Mesendoderm (in vitro differentiated cells): ENCODE results near the gene TMEM139. TPM values are rescaled to one million over a fixed set of nuclear protein-coding genes. Genes with fewer than 3 reads are reported as not detected.

Source experiments
- DNase-seq: peaks from one replicate; pipeline ENCODE4 v3.0.0; 2013
- H2AK5ac ChIP-seq: 2 replicates; pipeline ENCODE4 v1.6.1; 2013; ENCODE audit warnings: low read length, inconsistent platforms
- H2BK120ac ChIP-seq: 2 replicates; pipeline ENCODE4 v1.6.1; 2013; ENCODE audit warnings: low read depth, mild to moderate bottlenecking, low read length, moderate library complexity, mixed read lengths
- H2BK15ac ChIP-seq: replicated peaks from 2 replicates; pipeline ENCODE4 v1.6.1; 2013; ENCODE audit warnings: low read depth, mild to moderate bottlenecking, moderate library complexity
- H2BK5ac ChIP-seq: 2 replicates; pipeline ENCODE4 v1.6.1; 2013; ENCODE audit warnings: low read length, inconsistent platforms
- H3K18ac ChIP-seq: 2 replicates; pipeline ENCODE4 v1.6.1; 2013; ENCODE audit warnings: mild to moderate bottlenecking, low read length, mixed read lengths
- H3K23ac ChIP-seq: one replicate; pipeline ENCODE4 v1.6.1; 2013; ENCODE audit warnings: low read length
- H3K27ac ChIP-seq: 2 replicates; pipeline ENCODE4 v1.5.1; 2013; ENCODE audit warnings: low read depth, mild to moderate bottlenecking, inconsistent platforms, low read length, moderate library complexity
- H3K27me3 ChIP-seq: 2 replicates; pipeline ENCODE4 v1.6.1; 2013; ENCODE audit warnings: low read length, control low read depth, mild to moderate bottlenecking, inconsistent platforms; ENCODE audit not compliant: insufficient read depth, poor library complexity
- H3K36me3 ChIP-seq: 2 replicates; pipeline ENCODE4 v1.6.1; 2013; ENCODE audit warnings: low read length, inconsistent platforms; ENCODE audit not compliant: control insufficient read depth, insufficient read depth
- H3K4ac ChIP-seq: one replicate; pipeline ENCODE4 v1.6.1; 2013; ENCODE audit warnings: low read depth, mild to moderate bottlenecking, low read length, moderate library complexity
- H3K4me1 ChIP-seq: 2 replicates; pipeline ENCODE4 v1.6.1; 2013; ENCODE audit warnings: low read depth, low read length, inconsistent platforms; ENCODE audit not compliant: control insufficient read depth
- H3K4me2 ChIP-seq: 2 replicates; pipeline ENCODE4 v1.6.1; 2013; ENCODE audit warnings: low read length
- H3K4me3 ChIP-seq: 2 replicates; pipeline ENCODE4 v1.5.1; 2013; ENCODE audit warnings: mild to moderate bottlenecking, low read length
- H3K56ac ChIP-seq: one replicate; pipeline ENCODE4 v1.6.1; 2013; ENCODE audit warnings: low read length
- H3K79me1 ChIP-seq: 2 replicates; pipeline ENCODE4 v1.6.1; 2013; ENCODE audit warnings: low read length, inconsistent platforms
- H3K79me2 ChIP-seq: 2 replicates; pipeline ENCODE4 v1.6.1; 2013; ENCODE audit warnings: mild to moderate bottlenecking, low read length; ENCODE audit not compliant: control insufficient read depth, insufficient read depth
- H3K9ac ChIP-seq: 2 replicates; pipeline ENCODE4 v1.6.1; 2013; ENCODE audit warnings: low read length, inconsistent platforms
- H4K5ac ChIP-seq: one replicate; pipeline ENCODE4 v1.6.1; 2013; ENCODE audit warnings: low read length
- H4K8ac ChIP-seq: one replicate; pipeline ENCODE4 v1.6.1; 2013; ENCODE audit warnings: low read depth, mild to moderate bottlenecking, control low read depth, low read length, moderate library complexity
- WGBS: extraction: QIAGEN DNeasy Blood & Tissue Kit; methylation state at CpG from one replicate; pipeline ENCODE4 v1.1.7; 2013; ENCODE audit warnings: low lambda C conversion rate, missing lambda C conversion rate; ENCODE audit not compliant: insufficient coverage; ENCODE audit errors: extremely low coverage; 5-methylcytosine and 5-hydroxymethylcytosine counted together
- small RNA-seq: library from polyadenylated mRNA; stranded (forward); fragments of <200 nt; extraction: miRNeasy Mini kit (QIAGEN cat#:217004); gene quantifications from one replicate; pipeline ENCODE3, GENCODE V24; 2013; ENCODE audit not compliant: insufficient read depth

The TMEM139 gene

DNA sequence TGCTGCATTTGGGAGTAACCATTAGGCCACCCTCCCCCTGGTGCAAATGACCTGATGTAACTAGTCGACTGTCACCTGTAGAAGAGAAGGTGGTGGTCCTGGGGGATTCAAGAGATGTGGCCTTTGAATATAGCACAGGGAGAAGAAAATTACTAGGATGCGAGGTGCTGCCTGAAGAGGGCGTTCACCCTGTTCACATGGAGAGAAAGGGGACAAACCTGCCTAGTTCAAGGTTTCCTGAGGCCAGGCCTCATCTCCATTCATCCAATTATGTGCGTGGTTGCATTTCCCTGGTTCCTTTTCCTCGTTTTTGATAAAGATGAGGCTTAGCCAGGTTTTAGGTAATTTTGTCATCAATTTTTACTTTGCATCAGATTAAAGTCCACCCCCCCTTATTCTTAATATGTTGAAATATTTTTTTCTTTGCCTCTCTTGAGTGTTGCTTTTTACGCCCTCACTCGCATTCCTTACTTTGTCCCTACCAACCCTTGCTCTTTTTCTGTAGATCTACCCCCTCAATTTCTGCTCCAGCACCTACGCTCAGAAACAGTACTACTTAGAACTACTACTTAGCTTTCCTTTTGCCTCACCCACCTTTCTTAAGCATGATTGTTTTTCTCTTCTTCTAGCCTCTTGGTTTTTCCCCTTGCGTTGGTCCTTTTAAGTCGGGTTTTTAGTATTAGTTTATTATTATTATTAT is 44.9 kb downstream of the TMEM139 start:
- H3K4me1 ChIP-seq = no peaks in the 10 kb centered on the region
- no peak overlapping the region for H2AK5ac ChIP-seq
- H2BK15ac ChIP-seq = no peak overlapping the region
- no peaks in the 10 kb centered on the region for H3K36me3 ChIP-seq
- no CpG with 5 or more reads among the region's 10 CpGs for WGBS
- H3K4me2 ChIP-seq = no peak overlapping the region
- no peak overlapping the region for H3K18ac ChIP-seq
- no peak overlapping the region for H3K27ac ChIP-seq
- no peak for DNase-seq
- no peaks in the 10 kb centered on the region for H3K79me1 ChIP-seq
- no peak overlapping the region for H2BK120ac ChIP-seq
- no peaks in the 10 kb centered on the region for H3K79me2 ChIP-seq
- H3K4ac ChIP-seq = no peak overlapping the region
- H4K8ac ChIP-seq = no peak overlapping the region
- no peak overlapping the region for H3K23ac ChIP-seq
- H2BK5ac ChIP-seq = no peak overlapping the region
- no peaks in the 10 kb centered on the region for H3K27me3 ChIP-seq
- no peak overlapping the region for H3K4me3 ChIP-seq
- no peak overlapping the region for H4K5ac ChIP-seq
- H3K9ac ChIP-seq = no peak overlapping the region
- no peak overlapping the region for H3K56ac ChIP-seq

DNA sequence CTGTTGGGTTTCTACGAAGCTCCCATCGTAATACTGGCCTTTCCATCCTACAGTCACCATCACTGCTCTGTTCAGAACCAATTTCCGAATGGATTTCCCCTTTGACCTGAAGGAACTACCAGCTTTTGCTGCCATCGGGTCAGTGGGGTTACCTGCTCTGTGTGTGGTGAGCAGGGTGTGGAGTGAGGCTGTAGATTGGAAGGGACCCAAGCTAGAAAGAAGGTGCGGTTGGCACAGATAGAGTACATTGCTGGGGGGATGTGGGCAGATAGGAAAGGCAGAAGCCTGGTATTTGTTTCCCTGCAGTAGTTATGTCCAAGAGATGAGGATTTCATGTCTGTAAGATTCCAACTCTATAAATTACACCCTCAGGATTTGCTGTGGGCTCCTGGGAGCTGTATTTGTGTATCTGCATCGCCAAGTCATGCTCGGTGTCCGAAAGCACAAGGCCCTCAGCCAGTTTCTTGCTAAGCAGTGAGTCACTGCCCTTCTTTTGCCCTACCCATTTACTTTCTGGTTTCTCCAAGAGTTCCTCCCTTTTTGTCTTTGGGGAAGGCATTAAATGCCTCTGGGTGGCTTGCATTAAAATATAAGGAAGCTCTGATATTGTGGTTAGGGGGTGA is 46.5 kb downstream of the TMEM139 start:
- Histone ChIP-seq H3K23ac (no peak overlapping the region), H3K27ac (no peak overlapping the region), H3K27me3 (no peaks in the 10 kb centered on the region), H3K56ac (no peak overlapping the region), H2BK120ac (no peak overlapping the region), H3K18ac (no peak overlapping the region), H3K4ac (no peak overlapping the region), H3K4me2 (no peak overlapping the region), H3K4me3 (no peak overlapping the region), H2AK5ac (no peak overlapping the region), H3K4me1 (no peaks in the 10 kb centered on the region), H2BK5ac (no peak overlapping the region), H2BK15ac (no peak overlapping the region), H4K5ac (no peak overlapping the region), H3K79me2 (no peaks in the 10 kb centered on the region), H3K79me1 (no peaks in the 10 kb centered on the region), H3K36me3 (no peaks in the 10 kb centered on the region), H3K9ac (no peak overlapping the region), H4K8ac (no peak overlapping the region)
- WGBS = no CpG with 5 or more reads among the region's 8 CpGs
- no peak for DNase-seq

DNA sequence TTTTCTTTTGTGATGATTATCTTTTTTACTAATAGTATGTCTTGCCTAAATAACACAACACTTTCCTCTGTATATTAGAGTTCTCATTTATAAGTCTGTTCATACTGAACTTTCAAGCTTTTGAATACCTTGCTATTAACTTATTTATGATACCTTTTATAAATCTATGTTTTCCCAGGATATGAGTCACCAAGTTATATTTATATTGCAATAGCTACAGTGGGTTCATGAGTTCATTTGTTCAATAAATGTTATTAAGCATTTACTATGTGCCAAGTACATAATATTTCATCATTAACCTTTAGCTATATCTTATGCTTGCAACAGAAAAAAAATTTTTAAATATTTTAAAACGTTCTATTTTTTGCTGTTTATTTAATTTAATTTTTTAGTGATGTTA is 49.5 kb downstream of the TMEM139 start:
- H3K4me1 ChIP-seq = no peaks in the 10 kb centered on the region
- H3K18ac ChIP-seq = no peak overlapping the region
- H3K36me3 ChIP-seq = no peaks in the 10 kb centered on the region
- H3K4ac ChIP-seq = no peak overlapping the region
- H3K23ac ChIP-seq = no peak overlapping the region
- H3K27me3 ChIP-seq = no peaks in the 10 kb centered on the region
- no peak overlapping the region for H2BK15ac ChIP-seq
- H2BK5ac ChIP-seq = no peak overlapping the region
- H3K56ac ChIP-seq = no peak overlapping the region
- no peak overlapping the region for H2AK5ac ChIP-seq
- no peak overlapping the region for H3K4me3 ChIP-seq
- no peaks in the 10 kb centered on the region for H3K79me1 ChIP-seq
- H3K4me2 ChIP-seq = no peak overlapping the region
- H4K8ac ChIP-seq = no peak overlapping the region
- 93% methylated on average over 1 of the region's 1 CpG for WGBS
- no peak overlapping the region for H3K27ac ChIP-seq
- DNase-seq = no peak
- H4K5ac ChIP-seq = no peak overlapping the region
- H3K79me2 ChIP-seq = no peaks in the 10 kb centered on the region
- H3K9ac ChIP-seq = no peak overlapping the region
- H2BK120ac ChIP-seq = no peak overlapping the region

DNA sequence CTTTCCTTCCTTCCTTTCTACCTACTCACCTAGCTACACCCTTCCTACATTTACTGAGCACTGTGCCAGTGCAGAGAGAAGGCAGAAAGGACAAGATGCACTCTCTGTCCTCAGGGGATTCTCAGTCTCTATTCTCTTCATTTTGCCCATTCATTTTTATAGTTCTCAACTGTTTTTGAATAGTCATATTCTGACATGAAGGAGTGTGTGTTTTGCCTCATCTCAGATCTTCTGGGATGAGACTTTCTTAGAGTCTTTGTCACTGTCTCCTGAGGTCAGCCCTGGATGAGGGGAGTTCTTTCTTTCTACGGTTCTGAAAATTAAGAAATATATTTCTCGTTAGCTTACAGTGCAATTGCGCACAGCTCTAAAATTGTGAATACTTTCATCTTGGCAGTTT is 52.5 kb downstream of the TMEM139 start:
- Histone ChIP-seq H4K8ac (no peak overlapping the region), H3K4me3 (no peak overlapping the region), H2BK15ac (no peak overlapping the region), H2BK5ac (no peak overlapping the region), H3K9ac (no peak overlapping the region), H3K27me3 (no peaks in the 10 kb centered on the region), H3K36me3 (no peaks in the 10 kb centered on the region), H3K79me2 (no peaks in the 10 kb centered on the region), H3K4me2 (no peak overlapping the region), H3K23ac (no peak overlapping the region), H3K79me1 (no peaks in the 10 kb centered on the region), H4K5ac (no peak overlapping the region), H3K4ac (no peak overlapping the region), H3K4me1 (no peaks in the 10 kb centered on the region), H3K18ac (no peak overlapping the region), H3K27ac (no peak overlapping the region), H2AK5ac (no peak overlapping the region), H3K56ac (no peak overlapping the region), H2BK120ac (no peak overlapping the region)
- WGBS = no CpG with 5 or more reads among the region's 3 CpGs
- DNase-seq = no peak

Small RNA genes within 50 kb of the gene (small RNA-seq; reads per million reads assigned to genes)
- gene RN7SL481P (not detected), gene RN7SL535P (not detected)
